Measurements from ENCODE around the gene PLXNA2.

PLXNA2 gene

GRCh38 chr1:208175508-208175895 lies 68.7 kb downstream of the PLXNA2 start:
- no peak for DNase-seq

GRCh38 chr1:208174731-208175507 lies 69.3 kb downstream of the PLXNA2 start:
- DNase-seq: no peak

- DNase-seq: no peak
Measured at GRCh38 chr1:208174200-208174599, 70.0 kb downstream of the PLXNA2 start.

- no peak for DNase-seq
Measured at GRCh38 chr1:208173749-208174148, 70.4 kb downstream of the PLXNA2 start.

- no peak for DNase-seq
Measured at GRCh38 chr1:208172423-208173145, 71.6 kb downstream of the PLXNA2 start.

GRCh38 chr1:208171616-208172422 lies 72.4 kb downstream of the PLXNA2 start:
- no peak for DNase-seq

GRCh38 chr1:208170252-208170651 lies 73.9 kb downstream of the PLXNA2 start:
- DNase-seq: no peak

GRCh38 chr1:208169081-208169879 lies 74.9 kb downstream of the PLXNA2 start:
- no peak for DNase-seq

- DNase-seq: no peak
Measured at GRCh38 chr1:208167261-208167869, 76.8 kb downstream of the PLXNA2 start.

- DNase-seq: no peak
Measured at GRCh38 chr1:208166340-208167138, 77.6 kb downstream of the PLXNA2 start.

- DNase-seq: no peak
Measured at GRCh38 chr1:208165659-208166058, 78.5 kb downstream of the PLXNA2 start.

- no peak for DNase-seq
Measured at GRCh38 chr1:208164609-208165008, 79.6 kb downstream of the PLXNA2 start.

- DNase-seq: no peak
Measured at GRCh38 chr1:208163539-208163938, 80.6 kb downstream of the PLXNA2 start.

GRCh38 chr1:208162903-208163302 lies 81.3 kb downstream of the PLXNA2 start:
- DNase-seq: no peak

GRCh38 chr1:208161656-208162375 lies 82.4 kb downstream of the PLXNA2 start:
- no peak for DNase-seq

GRCh38 chr1:208161005-208161404 lies 83.2 kb downstream of the PLXNA2 start:
- DNase-seq: no peak

- no peak for DNase-seq
Measured at GRCh38 chr1:208160259-208160819, 83.8 kb downstream of the PLXNA2 start.

GRCh38 chr1:208159555-208160258 lies 84.5 kb downstream of the PLXNA2 start:
- DNase-seq: no peak
